Measurements from ENCODE around the gene RBFOX2. TPM values are rescaled to one million over a fixed set of nuclear protein-coding genes. Genes with fewer than 3 reads are reported as not detected.

The RBFOX2 gene
- polyA plus RNA-seq, 1 of the 3 experiments (the other 2 are of a cell fraction) = 115 TPM

- Histone ChIP-seq H3F3A (replicated peaks; ENCODE audit: insufficient read depth) (peaks cover 8% of the 10 kb centered on the region), H4K20me1 (ENCODE audit: insufficient read depth) (peaks cover 90% of the 10 kb centered on the region), H3K9me2 (no peaks in the 10 kb centered on the region), H3K27ac (ENCODE audit: low read depth in 2 of 2, low read length in 1 of 2) (no peak overlapping the region), H3K9ac (no peak overlapping the region), H2AFZ (ENCODE audit: low read depth) (no peak overlapping the region), H3K9me3 (no peaks in the 10 kb centered on the region), H3K4me1 (ENCODE audit: control insufficient read depth in 1 of 2, insufficient read depth in 2 of 2, low read depth in 1 of 2, low read length in 1 of 2) (peaks cover 7 to 14% of the 10 kb centered on the region in 2 experiments; a peak in 3 of 4 replicates), H3K4me2 (no peak overlapping the region), H3K4me3 (ENCODE audit: low read depth in 2 of 2, low read length in 1 of 2) (no peak overlapping the region), H3K79me2 (ENCODE audit: insufficient read depth) (peaks cover 90% of the 10 kb centered on the region), H3K36me3 (replicated peaks in 1 of 2; ENCODE audit: control insufficient read depth in 1 of 2, insufficient read depth in 2 of 2, low read length in 1 of 2) (peaks cover 0 to 4% of the 10 kb centered on the region in 2 experiments), H3K27me3 (ENCODE audit: insufficient read depth) (no peaks in the 10 kb centered on the region)
- ChIA-PET POLR2A (no interaction called here), CTCF (no interaction called here)
- TF ChIP-seq EP300 (IDR thresholded peaks at IDR 0.05; ENCODE audit: borderline replicate concordance in 1 of 2, low read depth in 1 of 2, low read length in 1 of 2) = no peak
- TF ChIP-seq ELF1 (IDR thresholded peaks at IDR 0.05) = no peak
- no peak for TF ChIP-seq IRF3 (IDR thresholded peaks at IDR 0.05; ENCODE audit: low read depth, low read length)
- no peak for TF ChIP-seq RFX5 (IDR thresholded peaks at IDR 0.05; ENCODE audit: low read length)
- TF ChIP-seq, protein P1, sequence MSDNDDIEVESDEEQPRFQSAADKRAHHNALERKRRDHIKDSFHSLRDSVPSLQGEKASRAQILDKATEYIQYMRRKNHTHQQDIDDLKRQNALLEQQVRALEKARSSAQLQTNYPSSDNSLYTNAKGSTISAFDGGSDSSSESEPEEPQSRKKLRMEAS (IDR thresholded peaks at IDR 0.05; ENCODE audit: low read depth) = no peak
- TF ChIP-seq GATA2 (CRISPR knock-in tag; IDR thresholded peaks at IDR 0.05) = no peak
- no peak for TF ChIP-seq NRF1 (IDR thresholded peaks at IDR 0.05; ENCODE audit: low read depth, low read length)
- TF ChIP-seq FOSL2 (IDR thresholded peaks at IDR 0.05; ENCODE audit: borderline replicate concordance, low read depth) = no peak
- TF ChIP-seq SIN3A (IDR thresholded peaks at IDR 0.05; ENCODE audit: borderline replicate concordance, low read depth, low read length) = no peak
- no peak for TF ChIP-seq MEF2A (IDR thresholded peaks at IDR 0.05; ENCODE audit: borderline replicate concordance, low read depth)
- TF ChIP-seq GABPA (IDR thresholded peaks at IDR 0.05; ENCODE audit: low read depth) = no peak
- no peak for TF ChIP-seq CTCF (IDR thresholded peaks at IDR 0.05)
- no peak for TF ChIP-seq TEAD4 (IDR thresholded peaks at IDR 0.05; ENCODE audit: borderline replicate concordance, insufficient read depth)
- no peak for TF ChIP-seq FOXJ3 (CRISPR knock-in tag; IDR thresholded peaks at IDR 0.05)
- TF ChIP-seq PBX3 (IDR thresholded peaks at IDR 0.05) = no peak
- DNase-seq = no peak
- WGBS (ENCODE audit: low lambda C conversion rate) = 93% methylated on average over 5 of the region's 5 CpGs
Measured at GRCh38 chr22:35850831-35851230, 177.8 kb downstream of the RBFOX2 start.
